NCI-H774 (cell line): ENCODE measurements around the gene HNRNPA0.
"Not testable (repeated sequence)": the region's sequence is repeated elsewhere in the genome, so short reads cannot be mapped to it uniquely, and the experiment has no call there.

Experiments used
- DNase-seq: peaks from one replicate; lab custom pipeline; 2025; lab: John Stamatoyannopoulos, UW

HNRNPA0 gene

DNA sequence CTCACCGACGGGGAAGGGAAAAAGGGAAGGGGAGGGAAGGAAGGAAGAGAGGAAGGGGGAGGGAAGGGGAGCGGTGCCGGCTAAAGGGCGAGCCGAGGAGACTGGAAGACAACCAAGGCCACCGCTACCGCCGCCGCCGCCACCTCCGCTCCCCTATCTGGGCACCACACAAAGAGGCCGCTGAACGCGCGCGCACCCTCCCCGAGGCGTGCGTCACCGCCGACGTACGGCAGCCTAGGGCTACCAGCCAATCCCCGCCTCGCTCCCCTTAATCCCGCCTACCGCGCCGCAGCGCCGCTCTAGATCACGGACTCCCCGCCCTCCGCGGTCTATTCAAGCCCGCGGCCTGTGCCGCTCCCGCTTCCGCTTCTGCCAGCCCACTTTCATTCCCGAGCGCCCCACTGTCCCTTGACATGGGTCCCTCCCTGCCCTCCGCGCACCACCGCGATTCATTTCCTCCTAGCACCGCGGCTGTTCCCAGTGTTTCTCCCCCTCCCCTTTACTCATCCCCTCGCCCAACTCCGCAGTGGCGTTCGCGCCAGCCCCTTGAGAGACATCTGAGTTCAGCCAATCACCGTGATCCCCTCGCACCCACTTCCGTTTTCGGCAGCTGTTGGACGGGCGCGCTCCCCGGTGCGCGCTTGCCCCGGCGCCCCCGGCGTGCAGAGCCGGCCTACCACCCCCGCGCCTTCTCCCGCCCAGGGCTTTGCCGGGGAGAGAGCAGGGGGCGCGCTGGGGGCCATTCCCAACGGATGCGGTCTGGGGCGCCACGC is at the start of gene HNRNPA0:
Gene HNRNPA0 (minus strand): TSS at position 176 of the 773 bp plus-strand sequence. CDS start 297 bp downstream, outside the sequence.
- peak; percentile 95 for DNase-seq

DNA sequence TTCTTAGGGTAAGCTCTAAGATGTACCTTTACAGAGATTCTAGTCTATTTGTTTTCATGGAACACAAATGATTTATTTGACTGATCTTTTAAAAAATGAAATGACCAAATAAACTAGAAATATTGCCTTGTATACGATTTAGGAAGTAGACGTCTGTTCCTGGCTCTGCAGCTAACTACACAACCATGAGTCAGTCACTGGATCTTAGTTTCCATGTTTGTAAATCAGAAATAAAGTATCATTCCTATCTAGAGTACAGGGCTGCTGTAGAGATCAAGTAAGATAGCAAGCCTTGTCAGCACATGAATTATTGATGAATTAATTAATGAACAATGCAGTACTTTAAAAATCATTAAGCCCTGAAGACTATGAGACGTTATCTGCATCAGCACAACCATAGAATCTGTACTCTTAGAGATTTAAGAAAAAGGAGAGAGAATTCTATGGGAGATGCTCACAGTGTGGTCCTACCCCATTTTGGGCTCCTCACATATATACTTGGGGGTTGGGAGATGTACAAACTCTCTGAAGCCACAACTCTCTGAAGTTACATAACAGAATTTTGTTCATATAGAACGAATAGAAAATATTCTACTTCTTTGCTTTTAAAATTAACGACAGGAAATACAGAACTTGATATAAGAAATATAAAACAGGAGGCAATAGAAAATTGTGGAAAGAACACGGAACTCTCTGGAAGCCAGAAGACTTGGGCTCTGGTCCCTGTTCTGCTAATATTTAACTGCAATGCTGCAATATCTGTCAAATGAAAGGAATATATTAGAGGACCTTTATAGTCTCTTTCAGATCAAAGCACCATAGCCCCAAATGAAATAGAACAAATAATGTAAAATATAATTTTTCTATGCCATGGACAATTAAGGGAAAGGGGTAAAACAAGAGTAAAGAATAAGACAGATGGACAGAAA is 48.4 kb upstream of the HNRNPA0 start:
- no peak for DNase-seq

DNA sequence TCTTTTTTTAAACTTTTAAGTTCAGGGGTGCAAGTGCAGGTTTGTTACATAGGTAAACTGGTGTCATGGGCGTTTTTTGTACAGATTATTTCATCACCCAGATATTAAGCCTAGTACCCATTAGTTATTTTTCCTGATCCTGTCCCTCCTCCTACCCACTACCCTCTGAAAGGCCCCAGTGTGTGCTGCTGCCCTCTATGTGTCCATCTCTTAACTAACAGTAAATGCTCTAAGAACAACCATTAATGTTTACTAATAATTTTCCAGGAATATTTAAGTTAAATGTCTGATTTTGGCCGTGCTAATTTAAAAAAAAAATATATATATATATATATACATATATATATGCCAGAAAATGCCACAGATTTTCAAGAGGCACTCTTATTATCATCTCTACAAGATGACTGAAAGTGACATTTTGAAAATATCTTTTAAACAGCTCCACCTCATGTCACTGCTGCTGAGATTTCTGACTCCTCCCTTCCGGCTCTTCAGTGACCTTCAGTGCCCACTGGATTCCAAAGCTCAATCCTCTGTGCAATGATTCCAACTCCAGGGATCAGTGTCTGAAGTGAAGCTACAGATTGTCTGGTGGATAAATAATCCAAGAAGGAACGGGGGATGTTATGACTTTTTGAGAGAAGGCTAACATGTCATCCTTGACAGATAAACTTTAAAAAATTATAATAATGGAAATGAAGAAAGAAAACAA is 46.7 kb upstream of the HNRNPA0 start:
- DNase-seq = no peak

DNA sequence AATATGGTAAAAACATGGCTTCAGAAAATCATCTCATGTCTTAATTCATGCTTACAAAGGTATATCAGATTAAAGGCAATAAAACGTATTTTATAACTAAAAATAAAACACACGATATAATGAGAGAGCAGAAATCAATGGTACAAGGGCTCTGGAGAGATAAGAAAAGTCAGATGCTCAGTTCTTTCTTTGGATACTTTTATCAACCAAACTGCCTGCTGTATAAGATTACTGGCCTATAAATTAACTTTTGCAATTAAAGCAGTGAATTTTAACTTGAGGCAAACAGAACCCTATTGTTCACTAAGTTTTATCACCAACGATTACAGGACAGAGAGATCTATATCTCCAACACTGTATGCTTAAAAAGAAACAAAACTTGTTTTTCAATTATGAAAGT is 42.1 kb upstream of the HNRNPA0 start:
- no peak for DNase-seq

DNA sequence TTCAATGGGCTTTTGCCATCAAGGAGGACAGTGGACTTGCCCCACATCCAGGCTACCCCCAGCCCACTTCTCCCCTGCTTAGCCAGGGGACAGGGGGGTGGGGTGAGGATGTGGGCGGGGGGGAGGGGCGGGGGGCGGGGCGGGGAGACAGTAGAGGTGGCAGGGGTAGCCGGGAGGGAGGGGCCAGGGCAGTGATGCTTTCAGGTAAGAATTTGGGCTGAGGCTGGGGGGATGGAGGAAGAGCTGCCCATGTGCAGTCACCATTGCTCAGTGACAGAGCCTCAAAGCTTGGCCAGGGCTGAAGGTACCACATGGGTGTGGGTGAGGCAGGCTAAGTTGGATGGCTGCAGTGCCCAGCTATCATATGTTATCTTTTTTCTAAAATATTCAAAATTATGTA is 40.7 kb upstream of the HNRNPA0 start:
- no peak for DNase-seq

DNA sequence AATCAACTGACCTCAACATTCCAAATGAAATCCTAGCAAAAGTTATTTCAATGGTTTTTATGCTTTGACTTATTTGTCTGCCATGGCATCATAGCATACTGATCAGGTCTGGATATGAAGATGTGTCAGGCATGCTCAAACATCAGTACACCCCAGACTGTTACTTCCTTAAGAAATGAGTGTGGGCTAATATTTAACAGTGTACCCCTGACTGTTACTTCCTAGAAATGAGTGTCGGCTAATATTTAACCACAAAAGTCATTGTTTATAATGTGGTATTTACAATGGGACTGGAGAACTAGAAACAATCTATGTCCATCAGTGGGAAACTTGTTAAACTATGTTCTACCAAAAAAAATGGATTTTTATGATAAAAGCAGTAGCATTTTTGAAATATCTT is 38.1 kb upstream of the HNRNPA0 start:
- DNase-seq = no peak

DNA sequence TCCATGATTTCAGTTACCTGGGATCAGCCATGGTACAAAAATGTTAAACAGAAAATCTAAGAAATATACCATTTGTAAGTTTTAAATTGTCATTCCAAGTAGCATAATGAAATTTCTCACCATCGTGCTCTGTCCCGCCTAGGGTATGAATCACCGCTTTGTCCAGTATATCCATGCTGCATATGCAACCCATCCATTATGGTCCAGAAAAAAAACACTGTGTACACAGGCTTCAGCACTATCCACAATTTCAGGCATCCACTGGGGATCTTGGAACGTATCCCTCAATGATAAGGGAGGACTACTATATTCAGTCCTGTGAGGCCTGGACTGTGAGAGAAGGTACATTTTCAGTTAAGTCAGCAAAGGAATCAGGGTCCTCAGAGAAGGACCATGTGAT is 37.6 kb upstream of the HNRNPA0 start:
- no peak for DNase-seq

DNA sequence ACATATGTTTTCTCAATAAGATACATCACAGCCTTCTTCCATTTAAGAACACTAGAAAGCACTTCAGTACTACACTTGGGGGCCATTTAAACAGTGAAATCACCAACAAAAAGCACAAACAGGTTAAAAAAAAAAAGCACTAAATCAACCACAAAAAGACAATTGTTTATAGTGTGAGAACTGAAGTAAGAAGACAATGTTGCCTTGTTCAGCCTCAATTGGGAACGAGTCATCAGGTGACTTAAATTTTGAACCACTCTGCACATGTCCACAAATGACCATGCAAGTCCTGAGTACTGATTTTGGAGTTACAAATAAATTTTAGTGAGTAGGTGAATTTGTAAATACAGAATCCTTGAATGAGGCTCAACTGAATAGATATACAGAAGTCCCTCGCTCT is 37.2 kb upstream of the HNRNPA0 start:
- DNase-seq = no peak

DNA sequence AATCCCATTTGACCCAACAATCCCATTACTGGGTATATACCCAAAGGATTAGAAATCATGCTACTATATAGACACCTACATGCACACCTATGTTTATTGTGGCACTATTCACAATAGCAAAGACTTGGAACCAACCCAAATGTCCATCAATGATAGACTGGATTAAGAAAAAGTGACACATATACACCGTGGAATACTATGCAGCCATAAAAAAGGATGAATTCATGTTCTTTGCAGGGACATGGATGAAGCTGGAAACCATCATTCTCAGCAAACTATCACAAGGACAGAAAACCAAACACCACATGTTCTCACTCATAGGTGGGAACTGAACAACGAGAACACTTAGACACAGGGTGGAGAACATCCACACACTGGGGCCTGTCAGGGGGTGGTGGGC is 34.4 kb upstream of the HNRNPA0 start:
- not testable (repeated sequence) for DNase-seq

DNA sequence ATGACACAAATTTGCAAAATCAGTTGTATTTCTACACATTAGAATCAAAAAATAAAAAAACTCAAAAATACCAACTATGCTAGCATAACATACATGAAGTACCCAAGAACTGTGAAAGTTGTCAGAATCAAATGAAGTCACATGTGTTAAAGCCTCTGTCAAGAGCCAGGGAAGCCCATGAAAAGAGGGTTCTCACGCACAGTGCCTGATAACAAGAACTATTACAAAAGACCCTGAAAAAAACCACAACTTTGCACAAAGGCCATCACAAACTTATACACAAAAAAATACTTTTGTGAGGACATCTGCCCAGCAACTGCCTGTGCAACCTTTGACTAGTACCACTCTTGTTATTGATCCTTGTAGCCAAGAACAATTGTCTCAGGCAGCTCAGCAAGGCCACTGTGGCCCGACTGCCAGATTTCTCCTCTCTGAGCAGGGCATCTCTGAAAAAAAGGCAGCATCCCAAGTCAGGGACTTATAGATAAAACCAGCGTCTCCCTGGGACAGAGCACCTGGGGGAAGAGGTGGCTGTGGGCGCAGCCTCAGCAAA is 28.9 kb upstream of the HNRNPA0 start:
- no peak for DNase-seq

DNA sequence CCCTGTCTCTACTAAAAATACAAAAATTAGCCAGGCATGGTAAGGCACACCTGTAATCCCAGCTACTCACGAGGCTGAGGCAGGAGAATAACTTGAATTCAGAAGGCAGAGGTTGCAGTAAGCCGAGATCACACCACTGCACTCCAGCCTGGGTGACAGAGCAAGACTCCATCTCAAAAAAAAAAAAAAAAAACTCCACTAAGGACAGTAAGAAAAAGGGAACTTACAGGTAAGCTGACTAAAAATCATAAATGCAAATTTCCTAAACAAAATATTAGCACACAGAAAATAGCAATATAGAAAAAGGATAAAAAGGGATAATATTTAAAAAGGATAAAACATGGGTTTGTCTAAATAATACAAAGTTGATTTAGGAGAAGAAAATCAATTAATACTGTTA is 27.9 kb upstream of the HNRNPA0 start:
- no peak for DNase-seq

DNA sequence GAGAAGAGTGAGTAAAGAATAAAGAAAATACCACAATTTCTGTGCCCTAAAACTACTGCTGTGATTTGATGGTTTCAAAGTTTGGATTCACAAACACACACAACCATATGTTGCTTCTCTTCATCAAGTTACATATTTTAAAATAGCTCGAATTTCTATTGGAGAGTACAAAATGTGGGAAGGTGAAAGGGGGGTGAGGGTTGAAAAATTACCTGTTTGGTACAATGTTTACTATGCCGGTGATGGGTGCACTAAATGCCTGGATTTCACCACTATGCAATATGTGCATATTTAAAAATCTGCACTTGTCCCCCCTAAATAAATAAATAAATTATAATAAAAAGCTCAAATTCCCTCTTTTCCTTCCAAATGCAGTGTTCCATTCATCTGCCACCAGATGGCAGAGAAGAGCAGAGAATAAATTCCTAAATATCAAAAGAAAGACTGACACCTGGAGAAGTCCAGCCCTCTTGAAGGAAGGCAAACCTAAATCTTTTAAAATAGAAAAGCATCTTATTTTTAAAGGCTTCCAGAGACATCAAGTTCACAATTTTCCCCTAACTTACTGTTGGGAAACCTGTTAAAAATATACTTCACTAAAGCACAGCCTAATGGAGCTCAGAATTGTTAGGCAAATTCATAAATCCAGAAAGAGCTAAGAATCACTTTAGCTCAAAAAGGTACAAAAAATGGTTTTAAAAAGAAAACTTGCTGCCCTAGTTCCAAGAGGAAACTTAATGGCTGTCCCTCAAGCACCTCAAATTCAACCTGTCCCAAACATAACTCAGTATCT is 24.8 kb upstream of the HNRNPA0 start:
- peak; percentile 15 for DNase-seq

DNA sequence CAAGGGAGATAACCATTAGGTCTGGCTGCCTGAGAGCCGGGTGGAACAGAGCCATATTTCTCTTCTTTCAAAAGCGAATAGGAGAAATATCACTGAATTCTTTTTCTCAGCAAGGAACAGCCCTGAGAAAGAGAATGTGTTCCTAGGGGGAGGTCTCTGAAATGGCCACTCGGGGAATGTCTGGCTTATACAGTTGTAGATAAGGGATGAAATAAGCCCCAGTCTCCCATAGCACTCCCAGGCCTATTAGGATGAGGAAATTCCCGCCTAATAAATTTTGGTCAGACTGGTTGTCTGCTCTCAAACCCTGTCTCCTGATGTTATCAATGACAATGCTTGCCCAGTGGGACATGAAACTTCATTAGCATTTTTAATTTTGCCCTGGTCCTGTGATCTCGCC is 13.8 kb upstream of the HNRNPA0 start:
- not testable (repeated sequence) for DNase-seq

DNA sequence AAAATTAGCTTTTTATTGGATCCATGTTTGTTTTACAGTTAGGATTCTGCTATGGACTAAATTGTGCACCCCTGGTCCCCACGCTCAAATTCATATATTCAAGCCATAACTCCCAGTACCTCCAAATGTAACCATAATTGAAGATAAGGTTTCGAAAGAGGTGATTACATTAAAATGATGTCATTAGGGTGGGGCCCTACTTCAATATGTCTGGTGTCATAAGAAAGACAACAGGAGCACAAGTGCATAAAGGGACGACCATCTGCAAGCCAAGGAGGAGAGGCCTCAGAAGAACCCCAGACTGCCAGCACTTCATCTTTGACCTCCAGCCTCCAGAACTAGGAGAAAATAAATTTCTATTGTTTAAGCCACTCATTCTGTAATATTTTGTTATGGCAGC is 7.4 kb upstream of the HNRNPA0 start:
- no peak for DNase-seq

DNA sequence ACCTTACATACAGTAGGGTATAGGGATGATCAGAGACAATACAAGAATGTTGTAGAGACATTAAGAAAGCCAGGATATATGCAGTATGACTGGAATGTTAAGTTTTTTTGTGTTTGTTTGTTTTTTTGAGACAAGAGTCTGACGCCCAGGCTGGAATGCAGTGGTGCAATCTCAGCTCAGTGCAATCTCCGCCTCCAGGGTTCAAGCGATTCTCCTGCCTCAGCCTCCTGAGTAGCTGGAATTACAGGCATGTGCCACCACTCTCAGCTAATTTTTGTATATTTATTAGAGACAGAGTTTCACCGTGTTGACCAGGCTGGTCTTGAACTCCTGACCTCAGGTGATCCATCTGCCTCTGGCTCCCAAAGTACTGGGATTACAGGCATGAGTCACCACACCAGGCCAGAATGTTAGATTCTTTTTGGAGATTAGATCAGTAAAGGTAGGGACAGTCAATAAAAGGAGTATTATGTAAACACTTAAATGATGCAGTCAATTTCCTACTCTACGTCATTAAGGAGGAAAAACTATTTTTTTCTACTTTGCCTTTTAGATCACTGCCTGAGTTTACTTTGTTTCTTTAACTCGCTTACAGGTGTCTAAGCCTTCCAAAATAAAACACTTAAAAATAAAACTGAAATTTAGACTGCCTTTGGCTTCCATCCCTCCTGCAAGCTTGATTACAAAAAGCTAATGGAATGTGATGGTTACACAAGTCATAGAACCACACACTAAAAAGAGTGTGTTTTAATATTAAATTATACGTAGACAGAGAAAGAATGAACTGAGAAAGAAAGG is 6.8 kb upstream of the HNRNPA0 start:
- DNase-seq = no peak

DNA sequence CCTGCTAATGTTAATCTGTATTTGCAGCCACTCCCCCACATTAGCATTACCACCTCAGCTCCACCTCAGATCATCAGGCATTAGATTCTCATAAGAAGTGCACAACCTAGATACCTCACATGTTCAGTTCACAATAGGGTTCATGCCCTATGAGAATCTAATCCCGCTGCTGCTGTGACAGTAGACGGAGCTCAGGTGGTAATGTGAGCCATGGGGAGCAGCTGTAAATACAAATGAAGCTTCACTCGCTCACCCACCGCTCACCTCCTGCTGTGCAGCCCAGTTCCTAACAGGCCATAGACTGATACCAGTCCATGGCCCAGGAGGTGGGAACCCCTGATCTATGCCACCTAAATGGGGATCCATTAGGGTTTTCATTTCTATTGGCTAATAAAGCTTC is 6.1 kb upstream of the HNRNPA0 start:
- no peak for DNase-seq

DNA sequence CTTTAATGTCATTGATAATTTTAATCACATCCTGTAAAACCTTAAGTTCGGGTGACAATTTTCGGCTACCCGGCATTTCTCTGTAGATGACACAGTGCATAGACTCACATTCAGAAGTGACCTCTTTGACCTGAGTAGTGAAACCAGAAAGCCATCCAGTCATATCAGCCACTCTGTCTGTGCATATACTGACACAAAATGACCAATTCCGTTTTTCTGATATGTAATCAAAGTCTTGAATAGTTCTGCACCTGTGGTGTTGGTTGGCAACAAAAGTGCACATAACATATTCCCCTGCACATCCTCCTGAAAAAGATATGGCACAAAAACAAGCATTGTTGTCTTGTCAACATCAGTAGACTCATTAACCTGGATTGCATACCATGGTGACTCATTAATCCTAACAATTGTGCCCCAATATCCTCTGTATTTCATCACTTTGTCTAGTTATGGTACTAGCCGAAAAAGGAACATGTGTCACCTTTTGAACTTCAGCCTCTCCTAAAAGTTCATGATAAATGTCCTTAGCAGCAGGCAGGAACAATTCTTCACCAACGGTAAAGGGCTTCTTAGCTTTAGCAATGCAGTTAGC is 4.6 kb upstream of the HNRNPA0 start:
- no peak for DNase-seq

DNA sequence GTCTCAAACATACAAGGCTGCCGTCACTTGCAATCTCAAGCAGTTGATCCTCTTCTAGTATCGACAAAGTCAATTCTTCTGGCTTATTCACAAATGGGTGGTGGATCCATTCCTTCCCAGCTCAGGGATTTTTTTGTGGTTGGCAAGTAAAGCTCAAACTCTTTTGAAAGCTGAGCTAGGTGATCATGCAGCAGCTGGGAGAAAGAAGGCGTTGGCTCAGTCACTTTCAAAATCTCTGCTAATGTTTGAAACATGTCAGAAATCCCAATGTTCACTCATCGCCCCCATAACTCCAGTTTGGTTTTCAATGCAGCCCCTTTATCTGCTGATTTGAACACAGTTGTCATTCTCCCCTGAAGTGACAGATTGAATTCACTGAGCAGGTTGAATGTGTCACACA is 4.0 kb upstream of the HNRNPA0 start:
- DNase-seq = no peak

DNA sequence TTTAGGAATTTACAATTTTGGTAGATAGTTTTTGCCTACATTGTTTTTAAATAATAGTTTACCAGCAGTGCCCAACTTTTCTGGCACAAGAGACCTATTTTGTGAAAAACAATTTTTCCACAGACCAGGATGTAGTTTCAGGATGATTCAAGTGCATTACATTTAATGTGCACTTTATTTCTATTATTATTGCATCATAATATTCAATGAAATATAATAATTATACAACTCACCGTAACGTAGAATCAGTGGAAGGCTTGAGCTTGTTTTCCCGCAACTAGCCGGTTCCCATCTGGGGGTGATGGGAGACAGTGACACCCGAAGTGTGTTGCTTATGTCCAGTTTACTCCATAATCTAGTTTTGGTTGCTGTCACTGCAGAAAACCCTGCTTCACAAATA is 3.5 kb upstream of the HNRNPA0 start:
- DNase-seq = no peak
